ENCODE results near the gene SLX1A.

GRCh38 chr16:30173054-30173453, 20.6 kb upstream of the SLX1A start:
- no peak for TF ChIP-seq CTCF (IDR thresholded peaks at IDR 0.05)
- no peak for TF ChIP-seq POLR2A (IDR thresholded peaks at IDR 0.05)

Measured in transverse colon (tissue), 3 donors.